HG03060 (cell line): Measurements from ENCODE around the gene ADPRHL1.

Experiments
- ATAC-seq: cut with Tn5 transposase; IDR thresholded peaks from one replicate; pipeline ENCODE4 v1.9.1; 2021; ENCODE audit warnings: low read depth, moderate number of reproducible peaks; ENCODE audit not compliant: unreplicated experiment

The ADPRHL1 gene

DNA sequence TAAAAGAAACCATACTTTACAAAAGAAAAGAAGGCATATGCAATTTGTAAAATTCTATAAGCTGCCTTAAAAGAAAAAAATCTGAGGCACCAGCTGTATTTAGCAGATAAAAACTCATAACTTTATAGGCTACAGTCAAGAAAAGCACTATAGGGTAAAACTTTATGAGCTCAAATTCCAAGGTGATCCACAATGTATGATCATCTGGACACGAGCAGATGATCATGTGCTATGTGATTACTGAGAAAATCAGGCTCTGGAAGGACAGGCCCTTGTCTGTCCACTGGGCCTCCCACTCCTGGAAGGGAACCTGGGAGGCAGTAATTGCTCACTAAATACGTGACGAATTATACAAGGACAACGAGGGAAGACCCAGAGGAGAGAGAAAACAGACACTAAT is 96.7 kb downstream of the ADPRHL1 start:
- ATAC-seq, result no peak

DNA sequence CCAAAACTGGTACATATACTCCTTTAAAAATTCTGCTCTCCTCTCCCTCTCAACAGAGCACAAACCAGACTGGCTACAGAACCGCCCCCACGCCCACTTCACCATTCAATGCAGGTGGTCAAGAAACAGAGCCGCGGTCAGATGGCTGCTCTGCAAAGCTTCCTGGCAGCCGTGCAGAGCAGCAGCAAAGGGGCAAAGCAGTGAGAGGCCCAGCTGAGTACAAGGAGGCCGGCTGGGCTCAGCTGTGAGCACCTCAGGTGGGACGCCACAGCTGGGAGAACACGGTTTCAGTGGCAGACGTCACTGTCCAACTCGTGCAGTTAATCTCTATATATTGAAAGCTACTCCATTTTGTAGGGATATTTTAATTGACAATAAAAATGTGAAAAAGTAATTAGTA is 97.7 kb downstream of the ADPRHL1 start:
- no peak for ATAC-seq

DNA sequence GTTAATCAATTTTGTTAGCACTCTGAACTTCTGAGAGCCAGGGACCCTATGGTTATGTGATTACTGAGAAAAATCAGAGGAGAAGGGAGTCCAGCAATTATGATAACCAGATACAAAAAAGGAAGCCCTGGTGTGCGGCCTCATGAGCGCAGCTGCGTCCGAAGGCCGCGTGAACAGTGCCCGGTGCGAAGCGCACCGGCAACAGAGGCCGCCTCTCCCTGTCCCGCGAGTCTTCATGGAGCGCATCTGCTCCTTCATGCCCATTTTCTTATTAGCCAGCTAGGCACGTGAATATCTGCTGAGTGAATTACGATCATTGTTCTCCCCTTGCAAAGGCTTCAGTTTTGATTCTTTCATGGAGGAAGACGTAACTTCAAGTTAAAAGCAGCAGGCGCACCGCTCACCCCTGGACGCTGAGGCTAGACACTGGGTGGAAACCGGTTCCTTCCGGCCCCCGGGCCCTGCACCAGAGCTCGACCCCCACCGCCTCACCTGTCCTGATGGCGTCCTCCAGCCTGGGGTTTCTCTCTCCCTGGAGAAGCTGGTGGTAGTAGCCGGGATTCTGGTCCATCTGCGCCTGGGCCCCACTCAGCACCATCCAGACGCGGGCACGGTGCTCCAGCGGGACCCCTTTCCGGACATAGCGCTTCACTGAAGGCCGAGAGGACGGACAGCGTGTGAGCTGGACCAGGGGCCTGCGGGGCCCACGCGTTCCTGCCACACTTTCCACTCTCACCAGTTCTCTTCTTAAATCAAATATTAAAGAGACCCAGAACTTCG is 98.3 kb downstream of the ADPRHL1 start:
- no peak for ATAC-seq

DNA sequence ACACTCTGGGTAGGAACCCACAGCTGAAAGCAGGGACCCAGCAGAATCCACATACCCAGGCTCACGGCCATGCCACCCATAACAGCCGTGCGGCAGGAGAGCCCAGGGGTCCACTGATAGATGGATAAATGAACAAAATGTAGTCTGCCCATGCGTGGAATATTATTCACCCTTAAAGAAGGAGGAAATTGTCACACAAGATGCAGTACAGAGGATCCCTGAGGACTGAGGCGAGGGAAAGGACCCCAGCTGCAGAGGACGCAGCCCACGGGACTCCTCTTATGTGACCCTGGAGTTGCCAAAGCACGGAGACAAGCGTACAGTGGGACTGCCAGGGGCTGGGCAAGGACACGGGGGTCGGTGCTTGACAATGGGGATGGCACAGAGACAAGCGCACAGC is 100.0 kb downstream of the ADPRHL1 start:
- ATAC-seq, result no peak

DNA sequence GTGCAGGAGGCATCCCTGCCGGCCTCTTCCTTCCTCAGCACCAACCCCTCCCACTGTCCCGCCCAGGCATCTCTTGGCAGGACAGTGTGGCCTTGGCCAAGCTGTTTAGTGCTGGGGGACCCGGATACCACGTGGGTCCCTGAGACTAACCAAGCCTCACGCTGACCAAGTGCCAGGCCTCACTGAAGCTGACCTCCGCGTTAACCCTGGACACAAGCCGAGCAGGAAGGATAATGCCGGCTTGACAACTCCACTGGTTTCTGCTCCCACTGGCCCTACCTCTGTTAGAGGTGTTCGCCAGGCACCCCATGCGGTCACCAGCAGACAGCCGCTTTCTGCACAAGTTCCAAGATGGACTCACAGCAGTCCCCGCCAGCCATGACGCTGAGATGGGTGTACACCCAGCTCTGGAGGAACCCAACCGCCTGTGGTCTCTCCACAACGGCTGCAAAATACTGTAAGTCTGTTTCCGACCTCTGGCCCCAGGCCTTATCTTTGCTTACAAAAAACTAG is 101.7 kb downstream of the ADPRHL1 start:
- ATAC-seq, result no peak

DNA sequence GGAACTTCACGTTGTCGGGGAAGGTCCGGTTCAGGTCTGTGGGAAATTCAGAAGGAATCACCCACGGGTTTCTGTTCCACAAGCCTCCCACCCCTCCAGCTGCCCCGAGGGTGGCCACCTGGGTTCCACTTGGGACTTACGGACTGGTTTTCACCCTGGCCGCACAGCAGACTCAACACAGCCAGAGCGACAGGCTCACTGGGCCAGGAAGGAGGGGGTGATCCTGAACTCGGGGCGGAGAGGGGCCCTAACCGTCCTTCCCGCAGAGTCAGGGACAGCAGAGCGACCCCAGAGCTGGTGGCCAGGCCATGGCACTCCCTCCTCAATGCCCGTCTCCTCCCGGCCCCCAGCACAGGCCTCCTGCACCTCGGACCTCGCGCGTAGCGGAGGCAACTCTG is 102.4 kb downstream of the ADPRHL1 start:
- no peak for ATAC-seq

DNA sequence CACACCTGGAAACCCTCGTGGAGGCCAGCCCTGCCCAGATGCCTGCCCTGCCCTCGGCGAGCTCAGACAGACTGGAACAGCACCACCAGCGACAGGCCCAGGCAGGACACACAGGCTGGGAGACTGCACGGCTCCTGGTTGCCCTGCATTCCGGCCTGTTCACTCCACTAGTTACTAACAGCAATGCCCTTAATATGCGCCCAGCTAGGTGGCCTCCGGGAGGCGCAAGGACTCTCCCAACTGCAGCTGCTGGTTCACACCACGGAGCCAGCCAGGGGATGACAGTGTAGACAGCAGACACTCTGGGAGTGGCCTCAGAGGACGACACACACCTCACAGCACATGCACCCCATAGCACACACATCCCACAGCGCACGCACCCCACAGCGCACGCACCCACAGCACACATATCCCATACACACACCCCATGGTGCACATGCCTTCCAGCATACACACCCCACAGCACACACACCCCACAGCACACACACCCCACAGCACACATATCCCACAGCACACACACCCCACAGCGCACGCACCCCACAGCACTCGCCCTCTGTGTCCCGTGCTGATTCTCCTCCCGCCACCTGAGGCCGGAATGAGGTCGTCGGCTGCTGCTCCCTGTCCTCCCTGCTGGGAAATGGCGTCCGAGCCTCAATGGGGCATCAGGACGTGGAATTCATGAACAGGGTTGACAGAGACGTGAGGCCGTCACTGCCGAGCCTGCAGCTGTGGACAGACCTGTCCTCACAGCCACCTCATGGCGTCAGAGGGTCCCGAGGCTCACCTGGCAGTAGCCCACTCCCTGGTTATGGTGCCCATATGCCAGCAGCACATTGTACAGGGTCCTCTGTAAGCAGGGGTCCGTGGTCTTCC is 103.0 kb downstream of the ADPRHL1 start:
- ATAC-seq, result no peak
